ENCODE results near the gene PTH1R.

The PTH1R gene

GRCh38 chr3:46934072-46934471 is 56.6 kb downstream of the PTH1R start:
- DNase-seq, result no peak

GRCh38 chr3:46934498-46935167 is 57.1 kb downstream of the PTH1R start:
- no peak for DNase-seq

- no peak for DNase-seq
These were observed 57.8 kb downstream of the PTH1R start for GRCh38 chr3:46935168-46935858.

- no peak for DNase-seq
These were observed 58.6 kb downstream of the PTH1R start for GRCh38 chr3:46935989-46936558.

- DNase-seq, result no peak
These were observed 59.3 kb downstream of the PTH1R start for GRCh38 chr3:46936733-46937250.

- DNase-seq, result no peak
These were observed 60.6 kb downstream of the PTH1R start for GRCh38 chr3:46938118-46938517.

- DNase-seq, result no peak
These were observed 62.3 kb downstream of the PTH1R start for GRCh38 chr3:46939578-46940445.

- DNase-seq, result no peak
These were observed 64.6 kb downstream of the PTH1R start for GRCh38 chr3:46942076-46942475.

GRCh38 chr3:46942481-46943236 is 65.1 kb downstream of the PTH1R start:
- no peak for DNase-seq

GRCh38 chr3:46943237-46944187 is 66.0 kb downstream of the PTH1R start:
- no peak for DNase-seq

GRCh38 chr3:46944191-46944590 is 66.7 kb downstream of the PTH1R start:
- no peak for DNase-seq

- DNase-seq, result no peak
These were observed 68.9 kb downstream of the PTH1R start for GRCh38 chr3:46946416-46946815.

GRCh38 chr3:46946856-46947545 is 69.5 kb downstream of the PTH1R start:
- DNase-seq, result no peak

- no peak for DNase-seq
These were observed 70.0 kb downstream of the PTH1R start for GRCh38 chr3:46947546-46947901.

GRCh38 chr3:46947981-46948791 is 70.7 kb downstream of the PTH1R start:
- no peak for DNase-seq

GRCh38 chr3:46948830-46949671 is 71.5 kb downstream of the PTH1R start:
- DNase-seq, result no peak

GRCh38 chr3:46950177-46950576 is 72.7 kb downstream of the PTH1R start:
- DNase-seq, result no peak

- DNase-seq, result no peak
These were observed 73.2 kb downstream of the PTH1R start for GRCh38 chr3:46950650-46951241.
